HFF-Myc (cell line): ENCODE results near the gene OSBPL3.
"Not testable (repeated sequence)": the region's sequence is repeated elsewhere in the genome, so short reads cannot be mapped to it uniquely, and the experiment has no call there.

Experiments used
- DNase-seq: peaks from one replicate; pipeline ENCODE4 v3.0.0-alpha.2; 2011; ENCODE audit warnings: low read depth; ENCODE audit errors: extremely low read depth
- H3K4me3 ChIP-seq: replicated peaks from 2 replicates; pipeline ENCODE4 v1.5.1; 2011; ENCODE audit warnings: low read depth, mild to moderate bottlenecking, control low read depth, low read length
- TF ChIP-seq, protein P1 (sequence below): IDR thresholded peaks from 2 replicates; pipeline ENCODE4 v1.5.1; 2012; ENCODE audit warnings: mild to moderate bottlenecking, low read depth, low read length, control low read depth; ENCODE audit errors: missing control alignments

Gene OSBPL3

GRCh38 chr7:24911213-24911603 is 68.8 kb downstream of the OSBPL3 start:
- TF ChIP-seq, protein P1, sequence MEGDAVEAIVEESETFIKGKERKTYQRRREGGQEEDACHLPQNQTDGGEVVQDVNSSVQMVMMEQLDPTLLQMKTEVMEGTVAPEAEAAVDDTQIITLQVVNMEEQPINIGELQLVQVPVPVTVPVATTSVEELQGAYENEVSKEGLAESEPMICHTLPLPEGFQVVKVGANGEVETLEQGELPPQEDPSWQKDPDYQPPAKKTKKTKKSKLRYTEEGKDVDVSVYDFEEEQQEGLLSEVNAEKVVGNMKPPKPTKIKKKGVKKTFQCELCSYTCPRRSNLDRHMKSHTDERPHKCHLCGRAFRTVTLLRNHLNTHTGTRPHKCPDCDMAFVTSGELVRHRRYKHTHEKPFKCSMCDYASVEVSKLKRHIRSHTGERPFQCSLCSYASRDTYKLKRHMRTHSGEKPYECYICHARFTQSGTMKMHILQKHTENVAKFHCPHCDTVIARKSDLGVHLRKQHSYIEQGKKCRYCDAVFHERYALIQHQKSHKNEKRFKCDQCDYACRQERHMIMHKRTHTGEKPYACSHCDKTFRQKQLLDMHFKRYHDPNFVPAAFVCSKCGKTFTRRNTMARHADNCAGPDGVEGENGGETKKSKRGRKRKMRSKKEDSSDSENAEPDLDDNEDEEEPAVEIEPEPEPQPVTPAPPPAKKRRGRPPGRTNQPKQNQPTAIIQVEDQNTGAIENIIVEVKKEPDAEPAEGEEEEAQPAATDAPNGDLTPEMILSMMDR, result no peak
- no peak overlapping the region for H3K4me3 ChIP-seq
- DNase-seq, result no peak

- DNase-seq, result no peak
- TF ChIP-seq, protein P1, result no peak
- no peak overlapping the region for H3K4me3 ChIP-seq
Observed at GRCh38 chr7:24910551-24911212, 69.3 kb downstream of the OSBPL3 start.

DNA sequence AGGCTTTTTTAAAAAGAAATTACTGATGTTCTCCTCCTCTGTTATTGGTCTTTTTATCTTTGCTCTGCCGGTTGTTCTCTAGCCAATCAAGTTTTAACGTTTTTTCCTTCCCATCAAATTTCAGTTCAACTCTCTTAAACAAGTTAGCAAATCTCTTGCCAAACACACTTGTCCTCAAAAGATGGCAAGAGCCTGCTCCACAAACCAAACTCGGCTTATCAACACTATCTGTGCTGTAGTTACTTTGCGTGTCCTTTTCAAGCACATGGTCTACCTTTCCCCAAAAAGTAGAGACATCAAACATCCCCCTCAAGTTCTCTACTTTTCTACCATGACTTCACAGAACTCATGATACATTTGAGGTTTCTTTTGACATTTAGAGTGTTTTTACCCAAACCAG is 71.3 kb downstream of the OSBPL3 start:
- TF ChIP-seq, protein P1, result no peak
- H3K4me3 ChIP-seq, result no peak overlapping the region
- no peak for DNase-seq

DNA sequence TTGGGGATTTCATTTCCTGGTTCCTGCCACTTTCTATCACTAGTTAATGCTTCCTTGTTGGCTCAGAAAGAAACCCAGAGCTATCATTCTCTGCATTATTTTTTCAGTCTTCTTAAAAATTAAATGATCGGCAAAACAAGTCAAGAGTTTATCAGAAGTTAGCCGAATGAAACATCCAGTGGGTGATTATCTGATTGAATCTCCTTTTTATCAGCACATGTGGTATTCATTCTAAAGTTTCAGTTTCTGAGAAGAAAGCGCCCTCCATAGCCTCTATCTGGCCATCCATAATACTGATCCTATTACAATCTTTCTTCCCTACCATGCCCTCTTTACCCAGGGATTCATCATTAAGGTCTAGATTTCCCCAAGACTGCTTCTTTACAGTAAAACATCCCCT is 71.8 kb downstream of the OSBPL3 start:
- no peak overlapping the region for H3K4me3 ChIP-seq
- no peak for DNase-seq
- TF ChIP-seq, protein P1, result no peak

DNA sequence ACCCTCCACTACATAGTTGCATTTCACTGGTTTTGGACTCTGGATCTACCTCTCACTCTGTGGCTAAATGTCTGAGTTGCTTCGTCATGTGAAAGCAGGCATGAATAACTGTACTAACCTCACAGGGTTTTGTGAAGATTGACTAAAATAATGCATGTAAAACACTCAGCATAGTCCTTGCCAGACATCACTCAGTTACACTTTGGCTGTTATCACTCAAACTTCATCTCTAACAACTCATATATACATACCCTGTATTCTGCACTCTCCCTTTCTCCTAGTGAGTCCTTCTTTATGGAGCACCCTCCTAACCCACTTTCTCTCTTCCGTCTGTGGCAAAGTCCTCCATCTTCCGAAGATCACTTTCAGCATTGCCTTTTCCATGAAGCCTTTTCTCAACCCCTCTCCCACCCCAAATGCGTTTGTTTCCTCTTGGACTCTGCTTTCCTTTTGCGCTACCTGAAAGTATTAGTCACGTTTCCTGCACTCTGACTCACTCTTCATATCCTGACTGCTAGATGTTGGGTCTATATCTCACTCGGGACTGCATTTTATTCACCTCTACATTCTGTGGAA is 72.6 kb downstream of the OSBPL3 start:
- TF ChIP-seq, protein P1, result no peak
- DNase-seq, result no peak
- H3K4me3 ChIP-seq, result no peak overlapping the region

- H3K4me3 ChIP-seq, result no peak overlapping the region
- DNase-seq, result no peak
- TF ChIP-seq, protein P1, result no peak
Observed at GRCh38 chr7:24905996-24906770, 73.8 kb downstream of the OSBPL3 start.

DNA sequence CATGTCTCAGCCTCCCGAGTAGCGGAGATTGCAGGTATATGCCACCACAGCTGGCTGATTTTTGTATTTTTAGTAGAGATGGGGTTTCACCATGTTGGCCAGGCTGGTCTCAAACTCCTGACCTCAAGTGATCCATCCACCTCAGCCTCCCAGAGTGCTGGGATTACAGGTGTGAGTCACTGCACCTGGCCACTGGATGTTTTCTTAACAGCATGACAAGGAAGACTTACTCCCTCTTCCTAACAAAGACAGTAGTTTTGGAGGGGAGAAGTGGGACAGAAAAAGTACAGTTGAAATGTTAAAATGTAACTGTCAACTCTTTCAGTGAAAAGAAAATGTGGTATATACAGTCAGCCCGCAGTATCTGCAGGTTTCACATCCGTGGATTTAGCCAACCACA is 76.0 kb downstream of the OSBPL3 start:
- not testable (repeated sequence) for DNase-seq, H3K4me3 ChIP-seq
